Transverse colon (tissue), 4 donors: ENCODE measurements around the gene CD2BP2. TPM values are rescaled to one million over a fixed set of nuclear protein-coding genes. Genes with fewer than 3 reads are reported as not detected.

Source experiments
- DNase-seq: peaks from one replicate; pipeline ENCODE4 v3.0.0-alpha.2; 2019
- H3K27ac ChIP-seq, 4 donors: fragments of 200-600 bp; sonication (generic); 2 replicates each; pipeline ENCODE4 v1.5.1; 2016 to 2018; ENCODE audit warnings: inconsistent platforms in 4 of 4
- H3K27me3 ChIP-seq: fragments of 200-600 bp; sonication (generic); 2 replicates; pipeline ENCODE4 v1.5.1; 2017; ENCODE audit warnings: inconsistent platforms
- H3K36me3 ChIP-seq, 4 donors: fragments of 200-600 bp; sonication (generic); 2 replicates each; pipeline ENCODE4 v1.5.1; 2017 to 2019; ENCODE audit warnings: inconsistent platforms in 4 of 4
- H3K4me1 ChIP-seq, 4 donors: fragments of 200-600 bp; sonication (generic); 2 replicates each; pipeline ENCODE4 v1.5.1; 2017 to 2020; ENCODE audit warnings: inconsistent platforms in 4 of 4
- H3K4me3 ChIP-seq, 4 donors: fragments of 200-600 bp; sonication (generic); 1 replicate in 1 of 4; 2 replicates in 3 of 4; pipeline versions ENCODE4 v1.5.1 to v1.6.1; 2017 to 2019; ENCODE audit warnings: inconsistent platforms in 4 of 4
- H3K9me3 ChIP-seq, 2 donors: fragments of 200-600 bp; sonication (generic); 2 replicates each; pipeline ENCODE4 v1.5.1; 2017 to 2019; ENCODE audit warnings: inconsistent platforms in 2 of 2
- EP300 ChIP-seq: sonication (generic); formaldehyde crosslinking; IDR thresholded peaks from one replicate; pipeline ENCODE4 v1.6.1; 2017; ENCODE audit warnings: antibody characterized with exemption, low read depth
- POLR2A ChIP-seq: fragments of 450-650 bp; IDR thresholded peaks from one replicate; pipeline ENCODE4 v1.6.1; 2016; ENCODE audit warnings: antibody characterized with exemption, mild to moderate bottlenecking, moderate library complexity
- POLR2AphosphoS5 ChIP-seq, 3 donors: sonication (generic); formaldehyde crosslinking; IDR thresholded peaks; one replicate each; pipeline ENCODE4 v1.6.1; 2016; ENCODE audit warnings: antibody characterized with exemption in 3 of 3
- WGBS, 2 donors: methylation state at CpG; one replicate each; pipeline ENCODE4 v1.1.5; 2018; ENCODE audit warnings: low coverage in 1 of 2; 5-methylcytosine and 5-hydroxymethylcytosine counted together
- in situ Hi-C, 4 donors: fragments of 200-750 bp; cut with MboI; loops; one replicate each; pipeline versions ENCODE4 v1.15.0 to v1.15.1; 2017; ENCODE audit warnings: low sequenced_read_pairs in 3 of 4, low pct_ligation_motif_present in 1 of 4, low pct_unique_long_range_greater_than_20kb in 1 of 4
- intact Hi-C: fragments of 100-400 bp; cut with DNase I; formaldehyde crosslinking; loops from one replicate; pipeline ENCODE4 v1.15.1; 2023; ENCODE audit warnings: low total_unique reads
- total RNA-seq, 4 donors: library from RNA; depleted of rRNA; stranded (reverse); fragments of >200 nt; gene quantifications; one replicate each; pipeline ENCODE4 v1.1.0, GENCODE V29; 2016
- TF ChIP-seq, protein P1 (sequence below), 5 experiments: fragments of 200-600 bp in 3 of 5; fragments of 450-650 bp in 2 of 5; sonication (generic) in 3 of 5; IDR thresholded peaks; 1 replicate in 2 of 5; 2 replicates in 3 of 5; pipeline ENCODE4 v1.5.1; 2016 to 2017; ENCODE audit warnings: antibody characterized with exemption in 5 of 5, inconsistent platforms in 3 of 5, mild to moderate bottlenecking in 2 of 5, moderate library complexity in 1 of 5

The CD2BP2 gene
- total RNA-seq, 4 donors from 2014 or later: 25.8 to 41.1 (median 33.0) TPM

DNA sequence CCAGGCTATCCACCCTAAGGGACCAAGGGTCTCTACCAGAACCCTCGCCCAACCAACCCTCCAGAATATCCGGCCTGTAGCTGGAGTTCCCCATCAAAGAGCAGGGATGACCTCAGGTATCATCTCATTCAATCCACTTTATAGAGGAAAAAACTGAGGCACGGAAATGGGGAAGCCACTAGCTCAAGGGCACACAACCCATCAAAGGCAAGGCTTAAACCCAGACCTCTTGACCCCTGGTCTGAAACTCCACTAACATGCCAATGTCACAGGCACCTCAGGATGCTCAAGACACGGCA, 13.6 kb upstream of the CD2BP2 start:
- WGBS, 2 donors: 3 to 11% methylated on average over 3 to 4 of the region's 4 CpGs
- in situ Hi-C loops: no loop called here
- peaks cover 11 to 41% (median 33%) of the 10 kb centered on the region in 4 donors for H3K4me1 ChIP-seq

DNA sequence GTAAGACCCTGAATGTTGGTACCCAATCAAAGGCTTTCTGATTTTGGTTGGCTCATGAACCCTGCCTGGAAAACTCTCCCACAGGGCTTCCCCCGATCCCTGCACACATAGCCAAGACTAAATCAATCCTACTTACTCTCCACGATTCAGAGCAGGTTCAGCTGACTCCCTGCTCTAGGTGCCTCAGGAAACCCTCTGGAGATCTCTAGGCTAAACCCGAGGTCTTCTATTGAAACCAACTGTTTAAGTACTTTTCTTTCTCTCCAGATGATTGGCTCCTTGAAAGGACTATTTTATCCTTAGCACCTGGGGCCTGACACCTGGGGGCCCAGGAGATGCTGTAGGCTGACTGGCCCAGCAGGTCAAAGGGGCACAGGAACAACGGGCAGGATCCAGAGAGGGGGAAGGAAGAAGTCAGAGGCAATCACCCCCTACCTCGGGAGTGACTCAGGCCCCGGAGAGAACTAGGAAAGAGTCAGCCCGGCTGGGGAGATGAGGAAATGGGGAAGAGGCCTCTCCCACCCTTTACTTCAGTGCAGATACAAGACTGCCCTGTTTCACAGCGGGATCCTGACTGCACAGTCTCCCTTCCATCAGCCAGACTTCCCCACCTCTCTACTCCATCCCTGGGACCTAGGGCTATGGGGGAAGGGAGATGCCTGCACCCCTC, 13.1 kb upstream of the CD2BP2 start:
- in situ Hi-C loops: no loop called here
- Histone ChIP-seq H3K4me1 (peaks cover 11 to 41% (median 33%) of the 10 kb centered on the region in 4 donors), H3K4me3 (peak overlapping the region; percentile 96 to 98 (median 97)), H3K27me3 (no peaks in the 10 kb centered on the region), H3K36me3 (peaks cover 0 to 8% (median 4%) of the 10 kb centered on the region in 4 donors), H3K9me3 (no peaks in the 10 kb centered on the region), H3K27ac (peak overlapping the region; percentile 85 to 92 (median 88))
- 0 to 2% methylated on average over 1 to 8 of the region's 8 CpGs for WGBS, 2 donors
- DNase-seq: no peak
- intact Hi-C loops: no loop called here
- TF ChIP-seq POLR2A: peak; percentile 13
- no peak for TF ChIP-seq POLR2AphosphoS5 (IDR thresholded peaks at IDR 0.05)
- TF ChIP-seq, protein P1, sequence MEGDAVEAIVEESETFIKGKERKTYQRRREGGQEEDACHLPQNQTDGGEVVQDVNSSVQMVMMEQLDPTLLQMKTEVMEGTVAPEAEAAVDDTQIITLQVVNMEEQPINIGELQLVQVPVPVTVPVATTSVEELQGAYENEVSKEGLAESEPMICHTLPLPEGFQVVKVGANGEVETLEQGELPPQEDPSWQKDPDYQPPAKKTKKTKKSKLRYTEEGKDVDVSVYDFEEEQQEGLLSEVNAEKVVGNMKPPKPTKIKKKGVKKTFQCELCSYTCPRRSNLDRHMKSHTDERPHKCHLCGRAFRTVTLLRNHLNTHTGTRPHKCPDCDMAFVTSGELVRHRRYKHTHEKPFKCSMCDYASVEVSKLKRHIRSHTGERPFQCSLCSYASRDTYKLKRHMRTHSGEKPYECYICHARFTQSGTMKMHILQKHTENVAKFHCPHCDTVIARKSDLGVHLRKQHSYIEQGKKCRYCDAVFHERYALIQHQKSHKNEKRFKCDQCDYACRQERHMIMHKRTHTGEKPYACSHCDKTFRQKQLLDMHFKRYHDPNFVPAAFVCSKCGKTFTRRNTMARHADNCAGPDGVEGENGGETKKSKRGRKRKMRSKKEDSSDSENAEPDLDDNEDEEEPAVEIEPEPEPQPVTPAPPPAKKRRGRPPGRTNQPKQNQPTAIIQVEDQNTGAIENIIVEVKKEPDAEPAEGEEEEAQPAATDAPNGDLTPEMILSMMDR (IDR thresholded peaks at IDR 0.05): no peak
- no peak for TF ChIP-seq EP300

More for the DNA sequence above, 13.6 kb upstream of the CD2BP2 start:
- TF ChIP-seq EP300: no peak
- TF ChIP-seq POLR2A: no peak
- TF ChIP-seq, protein P1 (IDR thresholded peaks at IDR 0.05): no peak
- no peak for TF ChIP-seq POLR2AphosphoS5 (IDR thresholded peaks at IDR 0.05)
- Histone ChIP-seq H3K36me3 (peaks cover 0 to 8% (median 4%) of the 10 kb centered on the region in 4 donors), H3K9me3 (no peaks in the 10 kb centered on the region), H3K27ac (peak overlapping the region; percentile 85 to 92 (median 88)), H3K4me3 (peak overlapping the region; percentile 96 to 98 (median 97)), H3K27me3 (no peaks in the 10 kb centered on the region)
- no peak for DNase-seq
- intact Hi-C loops: no loop called here

DNA sequence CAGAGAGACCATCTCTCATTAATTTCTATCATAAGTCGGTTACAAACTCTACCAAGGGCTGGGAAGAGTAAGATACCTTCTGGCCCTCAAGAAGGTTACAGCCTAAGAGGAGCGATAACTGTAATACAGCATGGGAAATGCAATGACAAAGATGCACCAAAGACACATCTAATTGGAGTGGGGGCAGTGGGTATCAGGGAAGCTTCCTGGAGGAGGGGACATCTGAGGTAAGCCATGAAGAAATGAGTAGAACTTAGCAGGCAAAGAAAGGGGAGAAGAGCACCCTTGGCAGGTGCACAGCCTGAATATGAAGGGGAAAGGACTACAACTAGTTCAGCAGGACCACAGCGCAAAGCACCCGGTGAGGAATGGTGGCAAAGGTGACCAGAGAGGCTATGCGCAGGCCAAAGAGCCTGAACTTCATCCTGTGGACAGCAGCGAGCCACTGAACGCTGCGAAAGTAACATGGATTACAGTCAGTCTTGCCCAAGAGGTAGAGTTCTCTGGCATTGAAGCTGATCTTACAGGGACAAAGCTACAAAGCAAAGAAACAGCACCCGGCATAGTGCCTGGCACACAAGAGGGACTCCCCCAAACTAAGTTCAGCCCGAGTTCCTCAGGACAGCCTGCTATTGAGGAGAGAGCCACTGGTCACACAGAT, 12.4 kb upstream of the CD2BP2 start:
- Histone ChIP-seq H3K4me1 (peaks cover 11 to 41% (median 33%) of the 10 kb centered on the region in 4 donors), H3K27me3 (no peaks in the 10 kb centered on the region), H3K9me3 (no peaks in the 10 kb centered on the region), H3K4me3 (peak overlapping the region in 3 of 4 donors; percentile 96 to 98 (median 98)), H3K36me3 (peaks cover 0 to 11% (median 5%) of the 10 kb centered on the region in 4 donors), H3K27ac (peak overlapping the region; percentile 85 to 92 (median 88))
- WGBS, 2 donors: 54 to 59% methylated on average over 8 to 10 of the region's 10 CpGs
- in situ Hi-C loops: no loop called here
- TF ChIP-seq, protein P1 (IDR thresholded peaks at IDR 0.05): no peak
- TF ChIP-seq POLR2AphosphoS5 (IDR thresholded peaks at IDR 0.05) (no peak), EP300 (no peak), POLR2A (no peak)
- intact Hi-C loops: no loop called here
- DNase-seq: no peak

- no peaks in the 10 kb centered on the region for H3K9me3 ChIP-seq
- peaks cover 0 to 14% (median 6%) of the 10 kb centered on the region in 4 donors for H3K36me3 ChIP-seq
- peaks cover 11 to 39% (median 32%) of the 10 kb centered on the region in 4 donors for H3K4me1 ChIP-seq
- intact Hi-C loops: no loop called here
- in situ Hi-C loops: no loop called here
- DNase-seq: no peak
- H3K4me3 ChIP-seq: no peak overlapping the region
- TF ChIP-seq, protein P1 (IDR thresholded peaks at IDR 0.05): no peak
- TF ChIP-seq EP300: no peak
- TF ChIP-seq POLR2A: no peak
- TF ChIP-seq POLR2AphosphoS5 (IDR thresholded peaks at IDR 0.05): no peak
- 85 to 90% methylated on average over 2 to 4 of the region's 4 CpGs for WGBS, 2 donors
- no peak overlapping the region for H3K27ac ChIP-seq
- no peaks in the 10 kb centered on the region for H3K27me3 ChIP-seq
These were observed 11.4 kb upstream of the CD2BP2 start for GRCh38 chr16:30366511-30366910.
